Measurements from ENCODE around the gene LCE1C.

LCE1C gene

GRCh38 chr1:152806576-152806975 is at the start of gene LCE1C:
TSS of gene LCE1C (minus strand) at chr1:152806651. CDS start at chr1:152805478, 1,173 bp downstream.
- DNase-seq (ENCODE audit: low read depth): no peak

- DNase-seq (ENCODE audit: low read depth): peak; percentile 22
These were observed 49.2 kb upstream of the LCE1C start for GRCh38 chr1:152855661-152856060.

GRCh38 chr1:152842556-152842955 is 36.1 kb upstream of the LCE1C start, which contains the start of gene LCE6A:
TSS of gene LCE6A (plus strand) at chr1:152842856. CDS start at chr1:152843521, 665 bp downstream.
- DNase-seq (ENCODE audit: low read depth): no peak

- DNase-seq (ENCODE audit: low read depth): peak; percentile 9
These were observed 30.4 kb upstream of the LCE1C start for GRCh38 chr1:152836870-152837269.

DNA sequence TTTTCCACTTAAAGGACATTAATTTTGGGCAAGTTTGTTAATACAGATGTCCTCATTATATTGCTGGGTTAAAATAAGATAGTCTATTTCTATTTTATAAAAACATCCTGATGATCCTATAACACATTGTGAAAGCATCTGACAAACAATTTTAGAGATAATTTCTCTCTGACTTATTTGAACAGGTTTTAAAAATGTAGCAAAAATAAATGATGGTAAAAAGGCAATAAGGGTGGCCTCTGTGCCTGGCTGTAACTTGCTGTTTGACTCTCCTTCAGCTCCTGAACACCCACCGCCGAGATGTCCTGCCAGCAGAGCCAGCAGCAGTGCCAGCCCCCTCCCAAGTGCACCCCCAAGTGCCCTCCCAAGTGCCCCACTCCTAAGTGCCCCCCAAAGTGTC is 20.7 kb upstream of the LCE1C start, which contains the start of gene LCE1A:
Gene LCE1A, plus strand, starts transcription at position 301 of the 400 bp plus-strand sequence. Its CDS starts 0 bp downstream, at position 301.
- DNase-seq (ENCODE audit: low read depth): no peak

DNA sequence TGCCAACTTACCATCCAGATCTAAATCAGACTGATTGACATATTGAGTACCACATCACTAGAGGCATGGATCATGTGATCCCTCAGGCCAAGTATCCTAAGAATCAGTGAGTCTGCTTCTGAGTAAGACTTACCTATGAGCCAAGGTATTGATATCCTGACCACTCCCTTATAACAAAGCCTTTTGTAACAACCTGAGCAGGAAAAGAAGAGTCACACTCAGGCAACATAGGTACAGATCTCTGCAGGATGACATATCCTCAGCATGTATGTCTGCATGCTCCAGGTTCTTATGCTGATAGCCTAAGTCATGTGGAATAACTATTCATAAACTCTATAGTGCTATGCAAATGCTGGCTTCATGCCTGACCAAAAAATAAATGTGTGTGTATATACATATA is 18.5 kb upstream of the LCE1C start:
- no peak for DNase-seq (ENCODE audit: low read depth)

- no peak for DNase-seq (ENCODE audit: low read depth)
These were observed 16.8 kb upstream of the LCE1C start for GRCh38 chr1:152823294-152823693.

- peak; percentile 70 for DNase-seq (ENCODE audit: low read depth)
These were observed 10.9 kb upstream of the LCE1C start for GRCh38 chr1:152817309-152817708.

DNA sequence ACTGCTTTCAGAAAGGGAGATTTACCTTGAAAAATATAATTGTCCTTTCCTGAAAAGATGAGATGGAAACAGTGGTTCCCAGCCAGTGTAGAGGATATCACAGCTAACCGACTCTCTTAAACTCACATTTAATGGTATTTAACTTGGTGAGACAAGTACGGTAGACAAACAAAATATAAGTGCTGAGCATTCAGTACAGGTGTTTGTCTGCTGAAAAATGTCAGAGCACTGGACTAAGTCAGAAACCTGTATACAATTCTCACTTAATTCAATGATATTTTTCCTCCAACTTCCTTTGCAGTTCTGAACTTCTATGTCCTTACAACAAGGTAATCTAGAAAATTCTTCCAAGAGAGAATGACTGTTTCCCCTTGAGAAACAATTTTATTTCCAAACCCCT is 5.2 kb upstream of the LCE1C start, which contains the start of gene LCE1B:
Gene LCE1B, plus strand, starts transcription at position 301 of the 400 bp plus-strand sequence. CDS start 476 bp downstream, outside the sequence.
- no peak for DNase-seq (ENCODE audit: low read depth)

GRCh38 chr1:152811050-152811449 is 4.6 kb upstream of the LCE1C start:
- DNase-seq (ENCODE audit: low read depth): no peak

DNA sequence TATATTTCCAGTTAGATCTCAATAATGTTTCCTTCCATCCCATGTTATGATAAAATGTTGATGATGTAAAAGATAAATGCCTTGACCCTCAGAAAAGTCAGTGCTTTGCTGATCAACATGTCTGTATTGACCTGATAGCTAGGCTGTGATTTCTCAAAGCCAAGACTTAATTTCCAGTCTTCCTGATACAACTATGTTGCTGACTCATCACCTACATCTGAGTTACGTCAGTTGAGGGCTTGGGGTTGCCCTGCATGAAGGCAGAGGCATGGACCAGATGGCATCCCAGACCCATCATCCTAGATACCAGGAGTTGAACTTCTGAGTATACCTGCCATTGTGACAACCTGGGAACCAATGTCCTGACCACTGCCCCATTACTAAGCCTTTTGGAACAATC is 5.1 kb downstream of the LCE1C start:
- DNase-seq (ENCODE audit: low read depth): no peak

GRCh38 chr1:152796421-152796820 is 10.0 kb downstream of the LCE1C start, which contains the start of gene LCE1D:
TSS of gene LCE1D (plus strand) at chr1:152796721. CDS start at chr1:152797795, 1,074 bp downstream.
- DNase-seq (ENCODE audit: low read depth): no peak

DNA sequence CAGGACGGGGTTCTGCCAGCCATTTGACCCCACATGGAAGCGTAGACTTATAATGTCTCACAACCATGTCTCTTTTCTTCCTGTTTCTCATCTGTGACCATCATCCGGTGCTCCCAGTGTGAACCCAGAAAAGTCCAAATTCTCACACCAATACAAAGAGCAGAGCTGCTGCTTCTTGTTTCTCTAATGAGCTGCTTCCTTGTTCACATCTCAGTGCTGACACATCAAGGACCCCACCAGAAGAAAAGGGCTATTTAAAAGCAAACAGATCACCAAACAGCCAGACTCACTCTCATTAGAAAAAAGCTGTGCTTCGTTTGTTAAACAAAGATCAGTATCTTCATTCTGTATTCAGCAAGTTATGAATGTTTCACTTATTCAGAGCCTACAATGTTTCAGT is 10.8 kb downstream of the LCE1C start:
- DNase-seq (ENCODE audit: low read depth): no peak

GRCh38 chr1:152786077-152786476 is 20.4 kb downstream of the LCE1C start, which contains the start of gene LCE1E:
TSS of gene LCE1E (plus strand) at chr1:152786257. CDS start at chr1:152787300, 1,043 bp downstream.
- no peak for DNase-seq (ENCODE audit: low read depth)

- DNase-seq (ENCODE audit: low read depth): peak; percentile 76
These were observed 23.4 kb downstream of the LCE1C start for GRCh38 chr1:152783095-152783494.

GRCh38 chr1:152777510-152778137 is 28.8 kb downstream of the LCE1C start:
- DNase-seq (ENCODE audit: low read depth): peak; percentile 47

DNA sequence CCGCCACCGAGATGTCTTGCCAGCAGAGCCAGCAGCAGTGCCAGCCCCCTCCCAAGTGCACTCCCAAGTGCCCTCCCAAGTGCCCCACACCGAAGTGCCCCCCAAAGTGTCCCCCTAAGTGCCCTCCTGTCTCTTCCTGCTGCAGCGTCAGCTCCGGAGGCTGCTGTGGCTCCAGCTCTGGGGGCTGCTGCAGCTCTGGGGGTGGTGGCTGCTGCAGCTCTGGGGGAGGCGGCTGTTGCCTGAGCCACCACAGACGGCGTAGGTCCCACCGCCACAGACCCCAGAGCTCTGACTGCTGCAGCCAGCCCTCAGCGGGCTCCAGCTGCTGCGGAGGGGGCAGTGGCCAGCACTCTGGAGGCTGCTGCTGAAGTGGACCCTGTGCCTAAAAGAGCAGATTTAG is 30.1 kb downstream of the LCE1C start:
- DNase-seq (ENCODE audit: low read depth): no peak

- DNase-seq (ENCODE audit: low read depth): peak; percentile 33
These were observed 31.6 kb downstream of the LCE1C start, which contains the start of gene LCE1F for GRCh38 chr1:152774875-152775274. TSS of gene LCE1F (plus strand) at chr1:152775140. CDS start at chr1:152776372, 1,232 bp downstream.

- no peak for DNase-seq (ENCODE audit: low read depth)
These were observed 36.0 kb downstream of the LCE1C start for GRCh38 chr1:152770411-152770810.

DNA sequence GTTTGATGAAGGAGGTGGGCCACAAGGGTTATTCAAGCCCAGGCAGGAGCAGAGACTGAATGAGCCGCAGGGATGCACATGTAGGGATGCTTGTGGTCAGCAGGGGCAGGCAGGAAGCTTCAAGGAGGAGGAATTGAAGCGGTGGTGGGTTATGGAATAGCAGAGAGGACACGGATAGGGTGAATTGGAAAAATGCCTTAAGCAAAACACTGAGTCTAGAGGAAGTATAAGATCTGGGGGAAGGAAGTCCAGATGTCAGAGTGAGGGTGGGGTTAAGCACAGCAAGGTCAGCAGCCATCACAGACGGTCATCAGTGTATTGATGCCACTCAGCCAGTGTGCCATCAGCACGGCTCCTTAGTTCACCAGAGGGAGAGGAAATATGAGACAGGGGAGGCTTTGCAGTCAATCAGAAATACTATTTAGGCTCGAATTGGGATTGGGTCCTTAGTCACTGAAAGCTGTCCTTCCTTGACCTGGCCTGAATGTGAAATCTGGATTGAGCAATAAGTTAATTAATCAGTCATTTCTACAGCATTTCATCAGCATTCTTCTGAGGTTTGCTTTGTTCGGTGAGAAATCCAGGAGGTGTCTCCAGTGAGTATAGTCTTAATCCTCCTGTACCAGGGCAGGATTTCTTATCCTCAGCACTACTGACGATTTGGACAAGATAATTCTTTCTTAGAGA is 37.5 kb downstream of the LCE1C start:
- peak; percentile 76 for DNase-seq (ENCODE audit: low read depth)

DNA sequence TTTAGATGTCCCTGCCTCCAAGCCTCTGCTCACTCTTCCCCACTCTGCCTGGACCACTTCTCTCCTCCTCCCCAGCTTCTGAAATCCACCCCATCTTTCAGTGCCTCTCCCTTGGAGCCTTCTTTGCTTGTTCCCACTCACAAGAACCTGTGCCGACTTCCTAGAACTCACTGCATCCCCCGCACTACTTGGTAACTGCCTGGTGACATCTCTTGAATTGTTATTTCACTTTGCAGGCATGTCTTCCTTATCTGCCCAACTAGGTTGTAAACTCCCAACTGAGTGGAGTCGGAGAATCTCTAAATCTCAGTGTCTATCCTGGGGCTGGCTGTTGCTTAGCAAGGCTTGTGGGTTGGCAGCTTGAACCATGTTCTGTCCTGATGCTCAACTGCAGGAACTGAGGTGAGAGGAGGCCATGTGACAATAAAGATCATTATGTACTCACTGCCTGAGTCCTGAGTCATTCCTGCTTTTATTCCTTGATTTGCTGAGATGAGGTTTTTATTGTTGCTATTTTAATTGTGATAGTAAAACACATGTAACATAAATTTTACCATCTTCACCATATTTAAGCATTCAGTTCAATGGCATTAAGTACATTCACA is 44.7 kb downstream of the LCE1C start:
- DNase-seq (ENCODE audit: low read depth): peak; percentile 34

DNA sequence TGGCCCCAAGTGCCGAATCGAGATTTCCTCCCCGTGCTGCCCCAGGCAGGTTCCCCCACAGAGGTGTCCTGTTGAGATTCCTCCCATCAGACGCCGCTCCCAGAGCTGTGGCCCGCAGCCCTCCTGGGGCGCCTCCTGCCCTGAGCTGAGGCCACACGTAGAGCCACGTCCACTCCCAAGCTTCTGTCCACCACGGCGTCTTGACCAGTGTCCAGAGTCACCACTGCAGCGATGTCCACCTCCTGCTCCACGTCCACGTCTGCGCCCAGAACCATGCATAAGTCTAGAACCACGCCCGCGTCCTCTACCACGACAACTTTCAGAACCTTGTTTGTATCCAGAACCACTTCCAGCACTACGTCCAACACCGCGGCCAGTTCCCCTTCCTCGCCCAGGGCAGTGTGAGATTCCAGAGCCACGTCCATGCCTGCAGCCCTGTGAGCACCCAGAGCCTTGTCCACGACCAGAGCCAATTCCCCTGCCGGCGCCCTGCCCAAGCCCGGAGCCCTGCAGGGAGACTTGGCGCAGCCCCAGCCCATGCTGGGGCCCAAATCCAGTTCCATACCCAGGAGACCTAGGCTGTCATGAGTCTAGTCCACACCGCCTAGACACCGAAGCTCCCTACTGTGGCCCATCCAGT is 45.8 kb downstream of the LCE1C start:
- no peak for DNase-seq (ENCODE audit: low read depth)
